Mucosa of rectum (tissue), 2 donors: ENCODE data around the gene ZRANB2.

ENCODE experiments used
- H3K27ac ChIP-seq, 2 donors: one replicate each; pipeline ENCODE4 v1.7.0; 2013; ENCODE audit warnings: inconsistent platforms in 2 of 2, low read depth in 2 of 2, low read length in 2 of 2
- H3K27me3 ChIP-seq, 2 donors: one replicate each; pipeline ENCODE4 v1.7.0; 2013; ENCODE audit warnings: low read length in 2 of 2; ENCODE audit not compliant: control insufficient read depth in 2 of 2, insufficient read depth in 2 of 2
- H3K36me3 ChIP-seq, 2 donors: one replicate each; pipeline ENCODE4 v1.7.0; 2013; ENCODE audit warnings: low read length in 2 of 2; ENCODE audit not compliant: control insufficient read depth in 2 of 2, insufficient read depth in 2 of 2
- H3K4me1 ChIP-seq, 2 donors: one replicate each; pipeline ENCODE4 v1.7.0; 2013; ENCODE audit warnings: low read length in 2 of 2, mild to moderate bottlenecking in 1 of 2; ENCODE audit not compliant: control insufficient read depth in 2 of 2, insufficient read depth in 2 of 2
- H3K4me3 ChIP-seq, 2 donors: one replicate each; pipeline ENCODE4 v1.7.0; 2013; ENCODE audit warnings: low read length in 2 of 2
- H3K9ac ChIP-seq, 2 donors: one replicate each; pipeline ENCODE4 v1.7.0; 2013; ENCODE audit warnings: low read length in 2 of 2, low read depth in 1 of 2, mild to moderate bottlenecking in 1 of 2
- H3K9me3 ChIP-seq, 2 donors: one replicate each; pipeline ENCODE4 v1.7.0; 2013; ENCODE audit warnings: low read length in 2 of 2; ENCODE audit not compliant: control insufficient read depth in 2 of 2
- donor health status: healthy.
- donor health status: Normal muscosa, but diverticular disease.

The ZRANB2 gene

DNA sequence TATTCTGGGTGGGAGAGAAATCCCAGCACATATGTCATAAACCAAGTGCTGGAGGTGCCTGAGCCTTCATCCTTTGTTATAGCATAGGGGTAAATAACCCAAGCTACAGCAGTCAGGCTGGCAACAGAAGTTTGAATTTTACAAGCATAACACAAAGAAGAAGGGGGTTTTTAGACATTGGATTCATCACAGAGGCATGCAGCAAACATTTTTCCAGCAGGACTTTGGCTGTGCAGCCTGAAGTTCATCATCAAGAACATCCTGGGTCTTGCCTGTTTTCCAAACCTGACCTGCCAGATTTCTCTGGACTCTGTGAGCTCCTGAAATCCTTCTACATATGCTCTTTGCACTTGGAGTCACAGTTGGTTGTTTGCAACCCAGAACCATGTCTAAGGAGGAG lies 49.4 kb downstream of the ZRANB2 start:
- Histone ChIP-seq H3K36me3 (no peaks in the 10 kb centered on the region), H3K4me3 (no peak overlapping the region), H3K4me1 (no peaks in the 10 kb centered on the region), H3K27ac (no peak overlapping the region), H3K27me3 (peaks cover 0 to 4% of the 10 kb centered on the region in 2 donors), H3K9me3 (no peaks in the 10 kb centered on the region), H3K9ac (no peak overlapping the region)

GRCh38 chr1:71030026-71030425 lies 50.8 kb downstream of the ZRANB2 start:
- Histone ChIP-seq H3K36me3 (no peaks in the 10 kb centered on the region), H3K27ac (no peak overlapping the region), H3K27me3 (peaks cover 0 to 4% of the 10 kb centered on the region in 2 donors), H3K9me3 (no peaks in the 10 kb centered on the region), H3K4me1 (no peaks in the 10 kb centered on the region), H3K4me3 (no peak overlapping the region), H3K9ac (no peak overlapping the region)

GRCh38 chr1:71028981-71029380 lies 51.9 kb downstream of the ZRANB2 start:
- Histone ChIP-seq H3K9ac (no peak overlapping the region), H3K36me3 (no peaks in the 10 kb centered on the region), H3K9me3 (no peaks in the 10 kb centered on the region), H3K27me3 (peaks cover 0 to 4% of the 10 kb centered on the region in 2 donors), H3K27ac (no peak overlapping the region), H3K4me1 (no peaks in the 10 kb centered on the region), H3K4me3 (no peak overlapping the region)

GRCh38 chr1:71027991-71028390 lies 52.8 kb downstream of the ZRANB2 start:
- peaks cover 0 to 1% of the 10 kb centered on the region in 2 donors for H3K27me3 ChIP-seq
- no peak overlapping the region for H3K4me3 ChIP-seq
- no peaks in the 10 kb centered on the region for H3K4me1 ChIP-seq
- H3K27ac ChIP-seq = no peak overlapping the region
- no peaks in the 10 kb centered on the region for H3K36me3 ChIP-seq
- no peak overlapping the region for H3K9ac ChIP-seq
- no peaks in the 10 kb centered on the region for H3K9me3 ChIP-seq

GRCh38 chr1:71026093-71026492 lies 54.7 kb downstream of the ZRANB2 start:
- no peak overlapping the region for H3K4me3 ChIP-seq
- H3K36me3 ChIP-seq = no peaks in the 10 kb centered on the region
- no peaks in the 10 kb centered on the region for H3K27me3 ChIP-seq
- no peak overlapping the region for H3K9ac ChIP-seq
- no peaks in the 10 kb centered on the region for H3K9me3 ChIP-seq
- H3K4me1 ChIP-seq = no peaks in the 10 kb centered on the region
- no peak overlapping the region for H3K27ac ChIP-seq

GRCh38 chr1:71023515-71023914 lies 57.3 kb downstream of the ZRANB2 start:
- H3K4me3 ChIP-seq = no peak overlapping the region
- H3K27me3 ChIP-seq = no peaks in the 10 kb centered on the region
- no peaks in the 10 kb centered on the region for H3K36me3 ChIP-seq
- H3K9me3 ChIP-seq = no peaks in the 10 kb centered on the region
- no peak overlapping the region for H3K9ac ChIP-seq
- no peaks in the 10 kb centered on the region for H3K4me1 ChIP-seq
- no peak overlapping the region for H3K27ac ChIP-seq

DNA sequence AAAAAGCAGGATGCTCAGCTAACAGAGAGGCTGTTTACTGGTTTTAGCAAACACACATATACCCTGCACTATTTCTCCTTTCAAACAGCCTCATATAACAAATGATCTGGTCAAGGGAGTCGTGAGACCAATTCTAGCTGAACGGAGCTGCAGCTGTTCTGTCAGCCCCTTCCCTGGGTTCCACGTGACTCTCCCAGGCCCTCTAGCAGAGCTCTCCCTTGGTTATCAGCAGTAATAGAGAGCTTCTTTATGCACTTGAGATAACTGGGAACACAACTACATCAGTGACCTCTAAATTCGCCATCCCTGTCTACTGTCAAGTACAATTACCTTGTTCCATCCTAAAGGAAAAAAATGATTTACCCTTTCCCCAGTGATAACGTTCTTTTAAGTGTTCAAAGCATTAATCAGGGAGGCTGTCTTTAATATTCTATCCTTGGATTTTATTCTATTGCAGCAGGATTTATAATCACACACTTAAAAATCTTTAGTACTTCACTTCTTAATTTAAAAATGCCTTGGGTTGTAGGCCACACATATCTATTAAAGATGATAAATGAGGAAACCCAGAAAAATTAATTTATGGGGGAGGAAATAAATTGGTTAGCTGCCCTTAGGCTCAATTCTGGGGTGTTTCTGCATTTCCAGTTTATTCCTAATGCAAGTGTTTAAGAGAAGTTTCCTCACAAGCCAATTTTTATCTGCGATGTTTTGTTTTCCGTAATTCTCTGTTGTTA lies 61.4 kb downstream of the ZRANB2 start:
- Histone ChIP-seq H3K27me3 (no peaks in the 10 kb centered on the region), H3K4me1 (no peaks in the 10 kb centered on the region), H3K9ac (no peak overlapping the region), H3K36me3 (no peaks in the 10 kb centered on the region), H3K27ac (no peak overlapping the region), H3K4me3 (no peak overlapping the region), H3K9me3 (no peaks in the 10 kb centered on the region)

DNA sequence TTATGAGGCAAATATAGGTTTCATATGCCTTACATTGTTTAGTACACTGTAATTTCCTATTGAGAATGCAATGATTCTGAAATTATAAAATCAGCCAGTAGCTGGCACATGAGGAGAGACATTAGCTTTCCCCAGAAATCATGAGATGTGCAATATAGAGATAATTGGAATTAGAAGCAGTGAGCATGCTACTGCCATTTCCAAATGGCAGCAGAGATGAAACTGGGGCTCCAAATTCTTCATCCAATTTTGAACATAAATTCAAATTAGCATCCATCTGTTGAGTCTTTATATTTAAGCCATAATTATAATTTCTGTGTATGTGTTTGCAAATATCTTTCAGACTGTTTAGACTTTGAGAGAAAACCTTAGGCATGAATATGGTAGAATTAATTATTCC lies 62.0 kb downstream of the ZRANB2 start:
- H3K27me3 ChIP-seq = no peaks in the 10 kb centered on the region
- H3K4me1 ChIP-seq = no peaks in the 10 kb centered on the region
- H3K9me3 ChIP-seq = no peaks in the 10 kb centered on the region
- H3K9ac ChIP-seq = no peak overlapping the region
- no peaks in the 10 kb centered on the region for H3K36me3 ChIP-seq
- H3K27ac ChIP-seq = no peak overlapping the region
- no peak overlapping the region for H3K4me3 ChIP-seq

- H3K4me1 ChIP-seq = no peaks in the 10 kb centered on the region
- H3K36me3 ChIP-seq = no peaks in the 10 kb centered on the region
- no peak overlapping the region for H3K4me3 ChIP-seq
- H3K27ac ChIP-seq = no peak overlapping the region
- no peaks in the 10 kb centered on the region for H3K27me3 ChIP-seq
- no peak overlapping the region for H3K9ac ChIP-seq
- H3K9me3 ChIP-seq = no peaks in the 10 kb centered on the region
These were observed 65.1 kb downstream of the ZRANB2 start for GRCh38 chr1:71015745-71016144.

GRCh38 chr1:71014178-71014579 lies 66.7 kb downstream of the ZRANB2 start:
- H3K27me3 ChIP-seq = no peaks in the 10 kb centered on the region
- H3K9ac ChIP-seq = no peak overlapping the region
- no peak overlapping the region for H3K4me3 ChIP-seq
- no peaks in the 10 kb centered on the region for H3K9me3 ChIP-seq
- H3K36me3 ChIP-seq = no peaks in the 10 kb centered on the region
- no peaks in the 10 kb centered on the region for H3K4me1 ChIP-seq
- no peak overlapping the region for H3K27ac ChIP-seq
